Upper lobe of left lung (tissue), 6 donors: ENCODE measurements around the gene NFIX. TPM values are rescaled to one million over a fixed set of nuclear protein-coding genes. Genes with fewer than 3 reads are reported as not detected.
A peak's percentile ranks its signal among the peaks of the same experiment; 100 is the strongest.

Experiments
- ATAC-seq, 2 donors: fragments of 200-7000 bp; cut with Tn5 transposase; one replicate each; pipeline ENCODE4 v1.9.1; 2022; ENCODE audit warnings: mild to moderate bottlenecking in 2 of 2, moderate library complexity in 2 of 2; ENCODE audit not compliant: low FRiP score in 2 of 2
- DNase-seq, 2 donors: peaks; one replicate each; pipeline ENCODE4 v3.0.0-alpha.2; 2019 to 2020
- H3K27ac ChIP-seq, 4 donors: fragments of 200-600 bp; sonication (generic); one replicate each; pipeline ENCODE4 v1.5.1; 2016 to 2019
- H3K27me3 ChIP-seq, 4 donors: fragments of 200-600 bp; sonication (generic); one replicate each; pipeline ENCODE4 v1.5.1; 2017 to 2019
- H3K36me3 ChIP-seq, 4 donors: fragments of 200-600 bp; sonication (generic); one replicate each; pipeline ENCODE4 v1.5.1; 2016 to 2019
- H3K4me1 ChIP-seq, 4 donors: fragments of 200-600 bp; sonication (generic); one replicate each; pipeline ENCODE4 v1.5.1; 2018 to 2019
- H3K4me3 ChIP-seq, 4 donors: fragments of 200-600 bp; sonication (generic); one replicate each; pipeline ENCODE4 v1.5.1; 2017 to 2019; ENCODE audit warnings: mild to moderate bottlenecking in 2 of 4, moderate library complexity in 1 of 4
- H3K9me3 ChIP-seq, 4 donors: fragments of 200-600 bp; sonication (generic); one replicate each; pipeline ENCODE4 v1.5.1; 2018 to 2019
- CTCF ChIP-seq, 6 experiments: fragments of 450-650 bp in 4 of 6; fragments of 200-600 bp in 2 of 6; sonication (generic) in 2 of 6; IDR thresholded peaks; one replicate each; pipeline ENCODE4 v1.5.1; 2016 to 2019; ENCODE audit warnings: antibody characterized with exemption in 6 of 6
- EP300 ChIP-seq, 4 donors: sonication (generic); formaldehyde crosslinking; IDR thresholded peaks; one replicate each; pipeline ENCODE4 v1.5.1; 2017; ENCODE audit warnings: antibody characterized with exemption in 4 of 4, control low read depth in 2 of 4
- POLR2A ChIP-seq, 4 donors: fragments of 450-650 bp; IDR thresholded peaks; one replicate each; pipeline ENCODE4 v1.5.1; 2016 to 2017; ENCODE audit warnings: antibody characterized with exemption in 4 of 4, mild to moderate bottlenecking in 2 of 4
- POLR2AphosphoS5 ChIP-seq, 2 donors: sonication (generic); formaldehyde crosslinking; IDR thresholded peaks; one replicate each; pipeline ENCODE4 v1.5.1; 2017; ENCODE audit warnings: antibody characterized with exemption in 2 of 2
- WGBS, 2 donors: methylation state at CpG; one replicate each; pipeline ENCODE4 v1.1.5; 2017 to 2018; 5-methylcytosine and 5-hydroxymethylcytosine counted together
- total RNA-seq, 6 donors: library from RNA; depleted of rRNA in 4 of 6; stranded (reverse); fragments of >200 nt in 4 of 6; gene quantifications; one replicate each; pipeline versions ENCODE4 v1.1.0 to v1.2.1, GENCODE V29; 2016 to 2021
- donor health status: DM: no; HTN: no; CAD: no; lungs with moderate emphysema.
- donor health status: DM: no; HTN: yes; CAD: no; lungs with severe emphysema.

The NFIX gene
- total RNA-seq, 6 donors from 2014 or later, result 64.0 to 188 (median 107) TPM

- Histone ChIP-seq H3K4me3 (no peak overlapping the region), H3K9me3 (no peaks in the 10 kb centered on the region), H3K36me3 (no peaks in the 10 kb centered on the region), H3K27ac (peak overlapping the region; percentile 68 to 89 (median 79)), H3K27me3 (no peaks in the 10 kb centered on the region), H3K4me1 (peaks cover 88 to 94% (median 93%) of the 10 kb centered on the region in 4 donors)
- TF ChIP-seq CTCF (IDR thresholded peaks at IDR 0.05) (no peak), EP300 (IDR thresholded peaks at IDR 0.05) (no peak), POLR2A (IDR thresholded peaks at IDR 0.05) (no peak), POLR2AphosphoS5 (IDR thresholded peaks at IDR 0.05) (no peak)
- ATAC-seq (no peak), DNase-seq (no peak)
- 68 to 70% methylated on average over 13 of the region's 13 CpGs for WGBS, 2 donors
These were observed 40.6 kb downstream of the NFIX start for GRCh38 chr19:13035820-13036365.

GRCh38 chr19:13036366-13036976 lies 41.2 kb downstream of the NFIX start:
- H3K27ac ChIP-seq, result peak overlapping the region; percentile 68 to 89 (median 79)
- H3K27me3 ChIP-seq, result no peaks in the 10 kb centered on the region
- no peaks in the 10 kb centered on the region for H3K36me3 ChIP-seq
- peak; percentile 52 to 78 for ATAC-seq
- 40 to 45% methylated on average over 18 of the region's 18 CpGs for WGBS, 2 donors
- no peak overlapping the region for H3K4me3 ChIP-seq
- no peaks in the 10 kb centered on the region for H3K9me3 ChIP-seq
- peak in 1 of 2 donors; percentile 86 for DNase-seq
- peak in 1 of 2 donors; percentile 70 for TF ChIP-seq POLR2AphosphoS5 (IDR thresholded peaks at IDR 0.05)
- peak in 2 of 6 experiments; percentile 18 to 33 for TF ChIP-seq CTCF (IDR thresholded peaks at IDR 0.05)
- TF ChIP-seq EP300 (IDR thresholded peaks at IDR 0.05), result peak in 1 of 4 donors; percentile 47
- TF ChIP-seq POLR2A (IDR thresholded peaks at IDR 0.05), result no peak
- peaks cover 88 to 94% (median 91%) of the 10 kb centered on the region in 4 donors for H3K4me1 ChIP-seq

GRCh38 chr19:13037161-13037560 lies 41.9 kb downstream of the NFIX start:
- Histone ChIP-seq H3K9me3 (no peaks in the 10 kb centered on the region), H3K27ac (peak overlapping the region; percentile 68 to 89 (median 79)), H3K4me3 (no peak overlapping the region), H3K36me3 (no peaks in the 10 kb centered on the region), H3K4me1 (peaks cover 81 to 92% (median 88%) of the 10 kb centered on the region in 4 donors), H3K27me3 (no peaks in the 10 kb centered on the region)
- 38 to 42% methylated on average over 7 of the region's 7 CpGs for whole genome bisulfite sequencing, 2 donors
- DNase-seq (no peak), ATAC-seq (peak in 1 of 2 donors; percentile 30)
- TF ChIP-seq POLR2A (IDR thresholded peaks at IDR 0.05) (no peak), EP300 (IDR thresholded peaks at IDR 0.05) (no peak), POLR2AphosphoS5 (IDR thresholded peaks at IDR 0.05) (no peak), CTCF (IDR thresholded peaks at IDR 0.05) (no peak)

- no peak for DNase-seq
- Histone ChIP-seq H3K4me3 (no peak overlapping the region), H3K9me3 (no peaks in the 10 kb centered on the region), H3K4me1 (peaks cover 77 to 92% (median 86%) of the 10 kb centered on the region in 4 donors), H3K27ac (peak overlapping the region; percentile 68 to 89 (median 79)), H3K36me3 (no peaks in the 10 kb centered on the region), H3K27me3 (no peaks in the 10 kb centered on the region)
- ATAC-seq, result no peak
- 75 to 79% methylated on average over 7 of the region's 7 CpGs for WGBS, 2 donors
- TF ChIP-seq POLR2AphosphoS5 (IDR thresholded peaks at IDR 0.05), result no peak
- TF ChIP-seq CTCF (IDR thresholded peaks at IDR 0.05), result no peak
- no peak for TF ChIP-seq EP300 (IDR thresholded peaks at IDR 0.05)
- TF ChIP-seq POLR2A (IDR thresholded peaks at IDR 0.05), result no peak
These were observed 42.5 kb downstream of the NFIX start for GRCh38 chr19:13037731-13038130.
